ENCODE measurements around the gene SLCO3A1. TPM values are rescaled to one million over a fixed set of nuclear protein-coding genes. Genes with fewer than 3 reads are reported as not detected.
"Not testable (repeated sequence)": the region's sequence is repeated elsewhere in the genome, so short reads cannot be mapped to it uniquely, and the experiment has no call there.

Gene SLCO3A1
- total RNA-seq, 1 donor from 2014 or later: 10.6 TPM

GRCh38 chr15:92164327-92165000, 311.0 kb downstream of the SLCO3A1 start:
- DNase-seq: no peak

- DNase-seq: no peak
Measured at GRCh38 chr15:92165001-92165346, 311.5 kb downstream of the SLCO3A1 start.

GRCh38 chr15:92166029-92166428, 312.5 kb downstream of the SLCO3A1 start:
- no peak for DNase-seq

GRCh38 chr15:92166751-92167405, 313.4 kb downstream of the SLCO3A1 start:
- DNase-seq: no peak

- no peak for DNase-seq
Measured at GRCh38 chr15:92167451-92167850, 313.9 kb downstream of the SLCO3A1 start.

GRCh38 chr15:92168066-92168683, 314.7 kb downstream of the SLCO3A1 start:
- DNase-seq: no peak

- DNase-seq: no peak
Measured at GRCh38 chr15:92170897-92171296, 317.4 kb downstream of the SLCO3A1 start.

GRCh38 chr15:92178911-92179310, 325.4 kb downstream of the SLCO3A1 start:
- no peak for DNase-seq

- no peak for DNase-seq
Measured at GRCh38 chr15:92184142-92184541, 330.6 kb downstream of the SLCO3A1 start.

- DNase-seq: no peak
Measured at GRCh38 chr15:92184679-92185230, 331.2 kb downstream of the SLCO3A1 start.

- no peak for DNase-seq
Measured at GRCh38 chr15:92187975-92188374, 334.5 kb downstream of the SLCO3A1 start.

- no peak for DNase-seq
Measured at GRCh38 chr15:92189166-92189565, 335.7 kb downstream of the SLCO3A1 start.

- no peak for DNase-seq
Measured at GRCh38 chr15:92195241-92195640, 341.7 kb downstream of the SLCO3A1 start.

- DNase-seq: no peak
Measured at GRCh38 chr15:92196342-92196741, 342.8 kb downstream of the SLCO3A1 start.

GRCh38 chr15:92197746-92198145, 344.2 kb downstream of the SLCO3A1 start:
- DNase-seq: no peak

- DNase-seq: no peak
Measured at GRCh38 chr15:92200891-92201290, 347.4 kb downstream of the SLCO3A1 start.

- DNase-seq: no peak
Measured at GRCh38 chr15:92205255-92205739, 351.8 kb downstream of the SLCO3A1 start.

GRCh38 chr15:92207601-92208000, 354.1 kb downstream of the SLCO3A1 start:
- not testable (repeated sequence) for DNase-seq

Data from skin of body (tissue), 2 donors.